Motor neuron (in vitro differentiated cells): Measurements from ENCODE around the gene DST. TPM values are rescaled to one million over a fixed set of nuclear protein-coding genes. Genes with fewer than 3 reads are reported as not detected.

Experiments
- ATAC-seq, 8 experiments: fragments of 200-7000 bp; cut with Tn5 transposase; replicated peaks in 6 of 8; 2 replicates each; pipeline ENCODE4 v1.8.0; 2021; ENCODE audit warnings: mild to moderate bottlenecking in 8 of 8, moderate library complexity in 8 of 8
- H3K27ac ChIP-seq, 2 donors: fragments of 250-450 bp; sonication (Bioruptor Pico); 2 replicates each; pipeline ENCODE4 v1.9.0; 2021; ENCODE audit warnings: antibody characterized with exemption in 2 of 2, mild to moderate bottlenecking in 2 of 2, moderate library complexity in 1 of 2
- H3K4me1 ChIP-seq, 2 donors: fragments of 250-450 bp; sonication (Bioruptor Pico); replicated peaks in 1 of 2; 2 replicates each; pipeline ENCODE4 v1.6.1; 2021; ENCODE audit warnings: antibody characterized with exemption in 2 of 2, mild to moderate bottlenecking in 2 of 2, moderate library complexity in 1 of 2
- H3K4me3 ChIP-seq, 5 donors: fragments of 250-450 bp; sonication (Bioruptor Pico); 2 replicates each; pipeline ENCODE4 v1.9.0; 2021; ENCODE audit warnings: antibody characterized with exemption in 5 of 5, mild to moderate bottlenecking in 5 of 5, moderate library complexity in 4 of 5
- WGBS, 10 experiments: fragments of 450-650 bp; shearing (Covaris generic); methylation state at CpG; one replicate each; pipeline ENCODE4 v1.0.0; 2022; 5-methylcytosine and 5-hydroxymethylcytosine counted together
- in situ Hi-C, 9 experiments: fragments of 400-800 bp; cut with MboI; loops; one replicate each; pipeline ENCODE4 v1.15.0; 2021; ENCODE audit warnings: low sequenced_read_pairs in 9 of 9, low pct_unique_long_range_greater_than_20kb in 2 of 9; ENCODE audit not compliant: unreplicated experiment in 9 of 9
- total RNA-seq, 8 experiments: library from RNA; unstranded; fragments of 300-600 nt; gene quantifications; 2 replicates each; pipeline versions ENCODE4 v1.2.3 to v1.2.4, GENCODE V29; 2022

The DST gene
- total RNA-seq, 8 experiments from 2014 or later = 102 to 461 (median 260) TPM

DNA sequence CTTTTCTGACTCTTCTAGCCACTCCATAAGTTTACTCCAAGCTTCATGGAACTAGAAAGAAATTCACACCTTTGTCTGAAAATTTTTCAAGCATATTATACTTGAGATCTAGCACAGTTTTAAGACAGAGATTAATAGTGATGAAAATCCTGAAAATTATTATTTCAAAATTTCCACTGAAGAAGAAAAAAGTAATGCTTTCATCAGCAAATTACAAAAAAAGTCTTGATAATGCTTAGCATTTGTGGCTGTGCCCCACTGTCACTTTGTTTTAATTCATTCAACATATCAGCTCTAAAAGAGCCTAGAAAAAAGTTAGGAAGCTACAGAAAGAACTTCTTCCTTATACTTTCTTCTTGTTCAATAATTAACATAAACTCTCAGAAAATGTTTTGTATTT is 153.1 kb downstream of the DST start:
- H3K4me1 ChIP-seq = peaks cover 11 to 22% of the 10 kb centered on the region in 2 donors
- no peak overlapping the region for H3K4me3 ChIP-seq
- ATAC-seq = no peak
- H3K27ac ChIP-seq = no peak overlapping the region
- in situ Hi-C loops = loop anchor here in 1 of 9 experiments (25.0 kb wide), 1 partner anchor 123 kb away; no protein-coding TSS in a partner anchor

DNA sequence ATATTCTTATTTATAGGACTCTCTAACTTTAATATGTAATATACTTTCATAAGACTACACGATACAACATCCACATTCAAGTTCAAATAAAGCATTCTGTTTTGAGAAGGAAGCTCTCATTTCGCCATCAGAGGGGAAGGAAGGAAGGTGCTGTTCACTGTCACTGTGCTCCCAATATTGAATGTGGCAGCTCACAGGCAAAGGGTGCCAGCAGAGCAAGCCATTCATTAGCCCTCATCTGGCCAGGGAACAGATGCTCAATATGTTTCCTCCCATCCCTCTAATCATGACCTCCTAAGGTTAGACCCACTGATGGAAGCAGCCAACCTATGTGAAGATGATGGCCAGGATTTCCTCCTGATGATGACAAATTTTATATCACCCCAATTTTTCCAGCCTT is 154.4 kb downstream of the DST start:
- no peak for ATAC-seq
- Histone ChIP-seq H3K4me1 (peaks cover 11 to 22% of the 10 kb centered on the region in 2 donors), H3K4me3 (no peak overlapping the region), H3K27ac (no peak overlapping the region)
- WGBS, 10 experiments = 65 to 100% (median 100%) methylated on average over 1 to 2 of the region's 2 CpGs; no CpG with 5 or more reads in 3 of the 10 experiments
- in situ Hi-C loops = loop anchor here in 1 of 9 experiments (25.0 kb wide), 1 partner anchor 124 kb away; no protein-coding TSS in a partner anchor

DNA sequence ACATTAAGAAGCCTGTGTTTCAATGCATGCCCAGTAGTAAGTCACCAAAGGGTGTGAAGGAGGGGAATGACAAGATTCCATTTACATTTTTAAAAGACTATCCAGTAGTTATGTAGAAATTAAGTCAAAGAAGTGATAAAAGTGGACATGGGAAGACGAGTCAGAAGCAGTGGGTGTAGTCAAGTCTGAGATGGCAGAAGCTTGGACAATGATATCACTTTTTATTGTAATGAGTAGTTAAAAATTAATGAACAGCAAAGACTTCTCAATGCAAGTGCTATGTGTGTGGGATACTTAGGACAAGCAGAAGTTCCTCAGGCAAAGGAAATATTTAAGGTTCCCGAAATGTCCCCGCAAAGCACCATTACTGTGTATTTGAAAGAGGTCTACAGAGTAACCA is 156.0 kb downstream of the DST start:
- Histone ChIP-seq H3K27ac (no peak overlapping the region), H3K4me3 (no peak overlapping the region), H3K4me1 (peaks cover 7 to 14% of the 10 kb centered on the region in 2 donors)
- no peak for ATAC-seq
- 75 to 100% (median 100%) methylated on average over 1 to 3 of the region's 3 CpGs for WGBS, 10 experiments
- in situ Hi-C loops = loop anchor here in 1 of 9 experiments (25.0 kb wide), 1 partner anchor 126 kb away; no protein-coding TSS in a partner anchor

DNA sequence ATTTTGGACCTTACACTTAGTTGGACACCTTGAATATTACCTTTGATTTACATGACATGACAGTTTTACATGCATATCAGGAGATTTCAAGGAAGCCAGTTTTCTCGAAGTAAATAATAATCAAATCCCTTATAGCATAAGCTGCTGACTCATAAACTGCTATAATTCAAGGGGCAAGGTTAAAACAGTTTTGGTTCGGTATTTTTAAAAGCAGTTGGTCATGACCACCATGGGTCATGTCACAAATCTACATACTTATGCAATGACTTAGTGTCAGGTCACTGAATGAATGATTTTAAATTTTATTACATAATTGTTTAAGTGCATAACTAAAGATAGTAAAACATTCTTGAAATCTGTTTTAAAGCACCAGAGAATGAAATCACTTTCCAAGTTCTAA is 158.0 kb downstream of the DST start:
- WGBS, 10 experiments = 11 to 90% (median 71%) methylated on average over 1 to 2 of the region's 2 CpGs
- peaks cover 0 to 15% of the 10 kb centered on the region in 2 donors for H3K4me1 ChIP-seq
- no peak overlapping the region for H3K27ac ChIP-seq
- ATAC-seq = peak in 2 of 8 experiments; percentile 40 to 77
- in situ Hi-C loops = loop anchor here in 1 of 9 experiments (25.0 kb wide), 1 partner anchor 128 kb away; no protein-coding TSS in a partner anchor
- no peak overlapping the region for H3K4me3 ChIP-seq

DNA sequence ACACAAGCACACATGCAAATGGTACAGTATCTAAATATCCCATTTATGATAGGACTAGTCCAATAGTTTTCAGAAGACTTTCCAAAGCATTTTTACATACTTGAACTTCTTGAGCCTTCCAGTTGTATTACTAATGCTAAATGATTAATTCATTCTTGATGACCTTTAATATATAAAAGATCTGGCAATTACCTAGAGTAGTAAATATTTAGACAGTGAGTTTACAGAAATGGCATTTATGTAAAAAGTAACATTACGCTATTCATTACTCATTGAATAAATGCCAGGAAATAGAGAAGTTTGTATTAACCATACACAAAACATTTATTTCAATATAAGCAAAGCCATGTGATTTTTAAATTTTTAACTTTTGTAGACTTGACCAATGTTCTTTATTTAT is 158.8 kb downstream of the DST start:
- H3K27ac ChIP-seq = no peak overlapping the region
- peaks cover 0 to 15% of the 10 kb centered on the region in 2 donors for H3K4me1 ChIP-seq
- WGBS, 10 experiments = 21 to 100% (median 85%) methylated on average over 1 of the region's 1 CpG
- in situ Hi-C loops = loop anchor here in 1 of 9 experiments (25.0 kb wide), 1 partner anchor 128 kb away; no protein-coding TSS in a partner anchor
- H3K4me3 ChIP-seq = no peak overlapping the region
- ATAC-seq = no peak

DNA sequence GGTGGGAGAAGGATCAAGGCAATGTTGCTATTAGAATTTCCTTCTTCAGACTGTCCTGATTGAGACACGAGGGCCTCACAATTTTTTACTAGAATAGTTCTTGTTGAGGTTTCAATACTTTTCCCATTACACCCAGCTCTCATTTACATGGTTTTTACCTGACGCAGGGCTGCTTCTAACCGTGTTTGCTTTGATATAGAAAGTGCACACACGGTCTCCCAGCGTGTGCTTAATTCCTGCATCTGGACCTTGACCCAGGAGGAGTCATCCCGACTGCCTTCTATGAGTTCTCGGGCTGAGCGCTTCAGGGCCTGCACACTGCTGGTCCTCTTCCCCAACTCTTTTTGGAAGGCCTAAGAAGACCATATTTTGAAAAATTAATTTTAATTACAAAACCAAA is 160.2 kb downstream of the DST start:
- H3K4me3 ChIP-seq = no peak overlapping the region
- peaks cover 0 to 15% of the 10 kb centered on the region in 2 donors for H3K4me1 ChIP-seq
- WGBS, 10 experiments = 58 to 100% (median 93%) methylated on average over 2 to 8 of the region's 8 CpGs; no CpG with 5 or more reads in 1 of the 10 experiments
- in situ Hi-C loops = loop anchor here in 1 of 9 experiments (25.0 kb wide), 1 partner anchor 130 kb away; no protein-coding TSS in a partner anchor
- H3K27ac ChIP-seq = no peak overlapping the region
- peak in 1 of 8 experiments; percentile 27 for ATAC-seq

DNA sequence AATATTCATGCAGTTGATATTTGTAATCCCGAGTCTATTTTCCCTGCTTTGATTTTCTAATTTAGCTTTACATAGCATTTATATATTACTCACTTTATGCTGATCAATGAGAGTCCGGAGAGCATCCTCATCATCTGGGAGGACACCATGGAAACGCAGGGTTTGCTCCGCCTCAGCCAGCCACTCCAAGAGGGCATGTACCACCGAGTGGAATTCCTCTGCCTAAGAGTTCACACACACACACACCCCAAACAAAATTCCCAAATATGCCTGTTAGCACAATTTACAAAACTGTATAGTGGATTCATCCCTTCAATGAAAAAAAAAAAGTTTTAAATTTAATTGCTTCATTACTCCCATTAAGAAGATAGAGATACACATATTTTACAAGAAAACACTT is 160.7 kb downstream of the DST start:
- Histone ChIP-seq H3K27ac (no peak overlapping the region), H3K4me1 (peaks cover 0 to 15% of the 10 kb centered on the region in 2 donors), H3K4me3 (no peak overlapping the region)
- in situ Hi-C loops = loop anchor here in 1 of 9 experiments (25.0 kb wide), 1 partner anchor 130 kb away; no protein-coding TSS in a partner anchor
- WGBS, 10 experiments = 56 to 100% (median 90%) methylated on average over 1 to 5 of the region's 5 CpGs; no CpG with 5 or more reads in 2 of the 10 experiments
- peak in 1 of 8 experiments; percentile 42 for ATAC-seq

DNA sequence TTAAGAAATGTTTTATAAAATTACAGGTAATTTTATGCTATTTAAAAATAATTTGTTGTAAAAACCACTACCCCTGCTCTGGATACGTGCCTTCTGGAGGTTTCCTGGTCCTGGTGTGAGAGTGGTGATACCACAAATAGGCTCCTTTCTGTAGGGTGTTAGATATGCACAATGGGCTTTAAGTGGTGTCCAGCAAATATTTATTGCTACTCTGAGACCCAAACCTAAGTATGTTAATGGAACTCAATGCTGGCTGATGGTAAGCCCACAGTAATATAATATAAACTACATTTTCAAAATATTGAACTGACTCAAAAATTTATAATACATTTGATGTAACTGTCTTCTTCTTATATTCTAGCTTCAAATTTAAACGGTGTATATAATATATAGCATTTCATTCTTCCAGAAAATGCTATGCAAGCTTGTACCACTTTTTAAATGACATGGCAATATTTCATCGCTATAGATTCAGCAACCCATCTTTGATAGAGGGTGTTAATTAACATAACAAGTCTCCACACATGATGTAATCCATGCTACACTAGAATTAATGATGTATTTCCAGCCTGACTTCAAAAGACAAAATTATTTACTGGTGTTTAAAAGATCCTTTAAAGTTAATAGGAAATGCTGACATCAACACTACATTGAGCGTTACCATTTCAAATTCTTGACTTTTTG is 161.9 kb downstream of the DST start:
- H3K4me3 ChIP-seq = no peak overlapping the region
- ATAC-seq = peak in 5 of 8 experiments; percentile 32 to 65 (median 48)
- H3K4me1 ChIP-seq = peaks cover 0 to 15% of the 10 kb centered on the region in 2 donors
- no peak overlapping the region for H3K27ac ChIP-seq
- WGBS, 10 experiments = 68 to 98% (median 80%) methylated on average over 3 to 4 of the region's 4 CpGs; no CpG with 5 or more reads in 1 of the 10 experiments
- in situ Hi-C loops = loop anchor here in 1 of 9 experiments (25.0 kb wide), 1 partner anchor 132 kb away; no protein-coding TSS in a partner anchor

DNA sequence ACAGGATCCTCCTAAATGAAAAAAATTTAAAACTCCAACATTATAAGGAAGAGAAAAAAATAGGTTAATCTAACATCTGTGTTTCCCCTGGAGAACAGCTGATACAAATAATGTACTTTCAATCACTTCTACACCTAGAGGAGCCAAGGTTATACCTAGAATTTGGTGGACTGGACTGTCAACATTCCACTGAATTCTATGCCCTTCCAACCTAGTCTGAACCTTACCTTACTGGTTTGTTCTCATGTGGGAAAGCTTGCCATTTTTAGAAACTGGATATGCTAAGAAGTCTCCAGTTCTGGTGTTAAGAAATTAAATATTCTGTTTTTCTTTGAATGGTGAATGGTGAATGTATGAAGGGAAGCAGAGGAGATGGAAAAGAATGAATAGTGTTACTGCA is 162.4 kb downstream of the DST start:
- H3K27ac ChIP-seq = no peak overlapping the region
- in situ Hi-C loops = loop anchor here in 1 of 9 experiments (25.0 kb wide), 1 partner anchor 132 kb away; no protein-coding TSS in a partner anchor
- peaks cover 0 to 15% of the 10 kb centered on the region in 2 donors for H3K4me1 ChIP-seq
- ATAC-seq = no peak
- H3K4me3 ChIP-seq = no peak overlapping the region

DNA sequence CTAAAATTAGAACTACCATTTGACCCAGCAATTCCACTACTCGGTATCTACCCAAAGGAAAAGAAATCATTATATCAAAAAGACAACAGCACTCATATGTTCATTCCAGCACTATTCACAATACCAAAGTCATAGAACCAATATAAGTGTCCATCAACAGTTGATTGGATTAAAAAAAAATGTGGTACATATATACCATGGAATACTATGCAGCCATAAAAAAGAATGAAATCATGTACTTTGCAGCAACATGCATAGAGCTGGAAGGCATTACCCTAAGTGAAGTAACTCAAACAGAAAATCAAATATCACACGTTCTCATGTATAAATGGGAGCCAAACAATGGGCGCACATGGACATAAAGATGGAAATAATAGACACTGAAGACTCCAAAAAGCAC is 163.3 kb downstream of the DST start:
- H3K27ac ChIP-seq = no peak overlapping the region
- WGBS, 10 experiments = 85 to 100% (median 96%) methylated on average over 1 to 3 of the region's 3 CpGs
- peaks cover 0 to 15% of the 10 kb centered on the region in 2 donors for H3K4me1 ChIP-seq
- ATAC-seq = no peak
- H3K4me3 ChIP-seq = no peak overlapping the region
- in situ Hi-C loops = loop anchor here in 1 of 9 experiments (25.0 kb wide), 1 partner anchor 133 kb away; no protein-coding TSS in a partner anchor

DNA sequence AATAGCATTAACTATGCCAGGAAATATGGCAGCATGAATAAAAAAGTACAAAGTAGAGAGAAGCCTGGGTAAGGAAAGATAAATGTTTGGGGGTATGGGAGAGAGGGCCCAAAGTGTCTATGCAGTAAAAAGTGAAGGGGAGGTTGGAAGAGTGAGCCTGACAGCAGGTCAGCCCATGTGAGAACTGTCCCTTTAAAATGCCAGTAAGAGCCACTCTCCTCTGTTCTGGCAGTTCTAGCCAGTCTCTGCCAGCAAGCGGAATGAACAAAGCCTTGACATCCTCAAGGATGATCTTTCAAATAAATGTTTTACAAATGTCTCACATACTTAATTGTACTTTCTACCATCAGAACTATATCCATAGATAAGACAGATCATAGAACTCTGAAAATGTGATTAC is 164.5 kb downstream of the DST start:
- Histone ChIP-seq H3K4me1 (peaks cover 0 to 15% of the 10 kb centered on the region in 2 donors), H3K4me3 (no peak overlapping the region), H3K27ac (no peak overlapping the region)
- WGBS, 10 experiments = 100% methylated on average over 1 of the region's 1 CpG; no CpG with 5 or more reads in 4 of the 10 experiments
- ATAC-seq = no peak
- in situ Hi-C loops = loop anchor here in 1 of 9 experiments (25.0 kb wide), 1 partner anchor 134 kb away; no protein-coding TSS in a partner anchor

DNA sequence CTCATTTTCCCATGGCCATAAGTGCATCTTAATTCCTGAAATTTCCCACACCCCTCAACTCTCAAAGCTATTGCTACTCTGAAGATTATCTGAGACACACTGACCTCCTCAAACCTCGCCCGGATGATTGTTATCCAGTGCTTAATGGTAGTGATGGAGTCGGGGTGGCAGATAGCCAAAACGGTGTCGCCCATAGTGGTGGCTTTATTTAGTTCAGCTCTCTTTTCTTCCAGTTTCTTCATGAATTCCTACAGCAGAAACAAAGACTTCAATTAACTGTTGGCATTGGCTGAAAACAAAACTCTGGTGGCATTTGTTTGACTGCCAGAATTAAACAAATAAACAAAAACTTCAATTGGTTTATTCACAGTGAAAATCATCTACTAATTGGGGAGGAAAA is 165.4 kb downstream of the DST start:
- Histone ChIP-seq H3K4me1 (peaks cover 0 to 15% of the 10 kb centered on the region in 2 donors), H3K27ac (no peak overlapping the region), H3K4me3 (no peak overlapping the region)
- in situ Hi-C loops = loop anchor here in 1 of 9 experiments (25.0 kb wide), 1 partner anchor 135 kb away; no protein-coding TSS in a partner anchor
- 85 to 100% (median 94%) methylated on average over 2 to 5 of the region's 5 CpGs; no CpG with 5 or more reads in 2 of the 10 experiments for whole genome bisulfite sequencing, 10 experiments
- no peak for ATAC-seq
